HepG2 (cell line): ENCODE data around the gene SEMA3B.

Experiments
- FOXJ3 ChIP-seq: sonication (generic); formaldehyde crosslinking; IDR thresholded peaks from 2 replicates; pipeline ENCODE4 v1.4.0; 2020; ENCODE audit warnings: missing genetic modification reagents, mild to moderate bottlenecking, borderline replicate concordance
- HMG20B ChIP-seq: conservative IDR thresholded peaks from 2 replicates; pipeline ENCODE4 v1.6.1; 2016; ENCODE audit warnings: missing genetic modification reagents, missing compliant biosample characterization
- JUNB ChIP-seq: sonication (generic); formaldehyde crosslinking; IDR thresholded peaks from 2 replicates; pipeline ENCODE4 v1.8.0; 2022; ENCODE audit warnings: missing genetic modification reagents, mild to moderate bottlenecking, borderline replicate concordance
- POLR2A ChIP-seq, 2 experiments: IDR thresholded peaks; 2 replicates each; pipeline ENCODE4 v1.6.1; 2011; ENCODE audit warnings: low read depth in 2 of 2, low read length in 2 of 2, mild to moderate bottlenecking in 1 of 2, moderate library complexity in 1 of 2; ENCODE audit not compliant: insufficient read depth in 1 of 2
- SP1 ChIP-seq, 2 experiments: fragments of 450-650 bp in 1 of 2; sonication (generic) in 1 of 2; formaldehyde crosslinking in 1 of 2; IDR thresholded peaks; 2 replicates each; pipeline versions ENCODE4 v1.4.0 to v1.6.1; 2016 to 2020; ENCODE audit warnings: missing genetic modification reagents in 1 of 2
- TBL1XR1 ChIP-seq: fragments of 150-350 bp; IDR thresholded peaks from 2 replicates; pipeline ENCODE4 v1.6.1; 2014; ENCODE audit warnings: borderline replicate concordance, low read length; ENCODE audit not compliant: partially characterized antibody
- YEATS4 ChIP-seq: sonication (generic); formaldehyde crosslinking; IDR thresholded peaks from 2 replicates; pipeline ENCODE4 v1.4.0; 2020; ENCODE audit warnings: missing genetic modification reagents, borderline replicate concordance
- ZNF121 ChIP-seq: sonication (generic); formaldehyde crosslinking; IDR thresholded peaks from 2 replicates; pipeline ENCODE4 v1.5.0; 2020; ENCODE audit warnings: mild to moderate bottlenecking, missing genetic modification reagents
- ZNF383 ChIP-seq: sonication (generic); formaldehyde crosslinking; IDR thresholded peaks from 2 replicates; pipeline ENCODE4 v1.4.0; 2020; ENCODE audit warnings: missing genetic modification reagents, mild to moderate bottlenecking, borderline replicate concordance
- ZNF530 ChIP-seq: sonication (generic); formaldehyde crosslinking; IDR thresholded peaks from 2 replicates; pipeline ENCODE4 v1.5.0; 2020; ENCODE audit warnings: low read depth, mild to moderate bottlenecking, missing genetic modification reagents
- TF ChIP-seq, protein P1 (sequence below): IDR thresholded peaks from 2 replicates; pipeline ENCODE4 v1.6.1; 2012; ENCODE audit warnings: inconsistent platforms
- TF ChIP-seq, protein P2 (sequence below): sonication (generic); formaldehyde crosslinking; IDR thresholded peaks from 2 replicates; pipeline ENCODE4 v1.4.0; 2020; ENCODE audit warnings: missing genetic modification reagents
- TF ChIP-seq, protein P3 (sequence below): sonication (generic); formaldehyde crosslinking; IDR thresholded peaks from 2 replicates; pipeline ENCODE4 v1.5.0; 2020; ENCODE audit warnings: mild to moderate bottlenecking, missing genetic modification reagents, moderate library complexity
- TF ChIP-seq, protein P4 (sequence below): IDR thresholded peaks from 2 replicates; pipeline ENCODE4 v1.6.1; 2016; ENCODE audit warnings: low read depth, borderline replicate concordance

DNA sequence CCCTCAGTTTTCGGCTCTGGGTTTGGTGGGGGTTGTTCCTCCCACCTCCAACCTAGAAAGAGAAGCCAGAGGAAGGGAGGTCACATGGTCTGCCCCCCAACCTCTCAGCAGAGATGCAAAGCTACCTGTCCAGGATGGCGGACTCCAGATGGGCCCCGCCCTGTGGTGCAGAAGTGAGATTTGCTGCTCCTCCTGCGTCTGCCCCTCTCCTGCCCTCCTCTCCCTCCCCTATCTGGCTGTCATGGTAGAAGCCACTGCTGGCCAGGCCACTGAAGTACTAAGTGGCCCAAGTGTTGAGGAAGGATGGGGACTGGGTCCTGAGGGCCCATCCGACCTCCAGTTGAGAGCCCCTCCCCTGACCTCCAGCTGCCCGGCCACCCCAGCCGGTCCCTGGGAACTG is 2.1 kb upstream of the SEMA3B start:
- TF ChIP-seq YEATS4 (CRISPR knock-in tag) (no peak), HMG20B (CRISPR knock-in tag) (no peak), ZNF121 (no peak), JUNB (CRISPR knock-in tag) (no peak), ZNF530 (CRISPR knock-in tag) (no peak), FOXJ3 (CRISPR knock-in tag) (no peak), SP1 (IDR thresholded peaks at IDR 0.05) (no peak), SP1 (CRISPR knock-in tag; IDR thresholded peaks at IDR 0.05) (no peak), POLR2A (IDR thresholded peaks at IDR 0.05; ENCODE audit: insufficient read depth in 1 of 2, low read depth in 2 of 2, low read length in 2 of 2) (no peak), ZNF383 (CRISPR knock-in tag) (no peak), TBL1XR1 (no peak)
- TF ChIP-seq, protein P1, sequence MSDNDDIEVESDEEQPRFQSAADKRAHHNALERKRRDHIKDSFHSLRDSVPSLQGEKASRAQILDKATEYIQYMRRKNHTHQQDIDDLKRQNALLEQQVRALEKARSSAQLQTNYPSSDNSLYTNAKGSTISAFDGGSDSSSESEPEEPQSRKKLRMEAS: no peak
- TF ChIP-seq, protein P2, sequence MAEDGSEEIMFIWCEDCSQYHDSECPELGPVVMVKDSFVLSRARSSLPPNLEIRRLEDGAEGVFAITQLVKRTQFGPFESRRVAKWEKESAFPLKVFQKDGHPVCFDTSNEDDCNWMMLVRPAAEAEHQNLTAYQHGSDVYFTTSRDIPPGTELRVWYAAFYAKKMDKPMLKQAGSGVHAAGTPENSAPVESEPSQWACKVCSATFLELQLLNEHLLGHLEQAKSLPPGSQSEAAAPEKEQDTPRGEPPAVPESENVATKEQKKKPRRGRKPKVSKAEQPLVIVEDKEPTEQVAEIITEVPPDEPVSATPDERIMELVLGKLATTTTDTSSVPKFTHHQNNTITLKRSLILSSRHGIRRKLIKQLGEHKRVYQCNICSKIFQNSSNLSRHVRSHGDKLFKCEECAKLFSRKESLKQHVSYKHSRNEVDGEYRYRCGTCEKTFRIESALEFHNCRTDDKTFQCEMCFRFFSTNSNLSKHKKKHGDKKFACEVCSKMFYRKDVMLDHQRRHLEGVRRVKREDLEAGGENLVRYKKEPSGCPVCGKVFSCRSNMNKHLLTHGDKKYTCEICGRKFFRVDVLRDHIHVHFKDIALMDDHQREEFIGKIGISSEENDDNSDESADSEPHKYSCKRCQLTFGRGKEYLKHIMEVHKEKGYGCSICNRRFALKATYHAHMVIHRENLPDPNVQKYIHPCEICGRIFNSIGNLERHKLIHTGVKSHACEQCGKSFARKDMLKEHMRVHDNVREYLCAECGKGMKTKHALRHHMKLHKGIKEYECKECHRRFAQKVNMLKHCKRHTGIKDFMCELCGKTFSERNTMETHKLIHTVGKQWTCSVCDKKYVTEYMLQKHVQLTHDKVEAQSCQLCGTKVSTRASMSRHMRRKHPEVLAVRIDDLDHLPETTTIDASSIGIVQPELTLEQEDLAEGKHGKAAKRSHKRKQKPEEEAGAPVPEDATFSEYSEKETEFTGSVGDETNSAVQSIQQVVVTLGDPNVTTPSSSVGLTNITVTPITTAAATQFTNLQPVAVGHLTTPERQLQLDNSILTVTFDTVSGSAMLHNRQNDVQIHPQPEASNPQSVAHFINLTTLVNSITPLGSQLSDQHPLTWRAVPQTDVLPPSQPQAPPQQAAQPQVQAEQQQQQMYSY (CRISPR knock-in tag): no peak
- TF ChIP-seq, protein P3, sequence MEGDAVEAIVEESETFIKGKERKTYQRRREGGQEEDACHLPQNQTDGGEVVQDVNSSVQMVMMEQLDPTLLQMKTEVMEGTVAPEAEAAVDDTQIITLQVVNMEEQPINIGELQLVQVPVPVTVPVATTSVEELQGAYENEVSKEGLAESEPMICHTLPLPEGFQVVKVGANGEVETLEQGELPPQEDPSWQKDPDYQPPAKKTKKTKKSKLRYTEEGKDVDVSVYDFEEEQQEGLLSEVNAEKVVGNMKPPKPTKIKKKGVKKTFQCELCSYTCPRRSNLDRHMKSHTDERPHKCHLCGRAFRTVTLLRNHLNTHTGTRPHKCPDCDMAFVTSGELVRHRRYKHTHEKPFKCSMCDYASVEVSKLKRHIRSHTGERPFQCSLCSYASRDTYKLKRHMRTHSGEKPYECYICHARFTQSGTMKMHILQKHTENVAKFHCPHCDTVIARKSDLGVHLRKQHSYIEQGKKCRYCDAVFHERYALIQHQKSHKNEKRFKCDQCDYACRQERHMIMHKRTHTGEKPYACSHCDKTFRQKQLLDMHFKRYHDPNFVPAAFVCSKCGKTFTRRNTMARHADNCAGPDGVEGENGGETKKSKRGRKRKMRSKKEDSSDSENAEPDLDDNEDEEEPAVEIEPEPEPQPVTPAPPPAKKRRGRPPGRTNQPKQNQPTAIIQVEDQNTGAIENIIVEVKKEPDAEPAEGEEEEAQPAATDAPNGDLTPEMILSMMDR: no peak
- TF ChIP-seq, protein P4, sequence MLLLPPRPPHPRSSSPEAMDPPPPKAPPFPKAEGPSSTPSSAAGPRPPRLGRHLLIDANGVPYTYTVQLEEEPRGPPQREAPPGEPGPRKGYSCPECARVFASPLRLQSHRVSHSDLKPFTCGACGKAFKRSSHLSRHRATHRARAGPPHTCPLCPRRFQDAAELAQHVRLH (CRISPR knock-in tag): no peak
